OCI-LY7 (cell line): Measurements from ENCODE around the gene GPATCH2L.

Source experiments
- CTCF ChIP-seq: fragments of 200-600 bp; sonication (generic); conservative IDR thresholded peaks from 2 replicates; pipeline ENCODE4 v1.5.1; 2014; ENCODE audit warnings: mild to moderate bottlenecking, antibody characterized with exemption, low read length, moderate library complexity, mixed read lengths
- EZH2phosphoT487 ChIP-seq: fragments of 200-600 bp; sonication (generic); IDR thresholded peaks from 2 replicates; pipeline ENCODE4 v1.6.1; 2018; ENCODE audit warnings: low read depth, borderline replicate concordance, mild to moderate bottlenecking, mixed run types, antibody characterized with exemption, low read length, moderate library complexity, mixed read lengths

- TF ChIP-seq CTCF, result no peak
- TF ChIP-seq EZH2phosphoT487, result no peak
Observed at GRCh38 chr14:76217179-76217578, 65.5 kb downstream of the GPATCH2L start.
